HUES48 (cell line): ENCODE measurements around the gene FBLN2.
"Not testable (repeated sequence)": the region's sequence is repeated elsewhere in the genome, so short reads cannot be mapped to it uniquely, and the experiment has no call there.

Experiments
- H3K27ac ChIP-seq: one replicate; pipeline ENCODE4 v1.7.0; 2013; ENCODE audit warnings: low read depth, low read length, inconsistent platforms
- H3K27me3 ChIP-seq: 2 replicates; pipeline ENCODE4 v1.6.1; 2013; ENCODE audit warnings: mild to moderate bottlenecking, low read length; ENCODE audit not compliant: control insufficient read depth, insufficient read depth
- H3K36me3 ChIP-seq: 2 replicates; pipeline ENCODE4 v1.6.1; 2013; ENCODE audit warnings: low read length; ENCODE audit not compliant: control insufficient read depth, insufficient read depth
- H3K4me1 ChIP-seq: 2 replicates; pipeline ENCODE4 v1.6.1; 2013; ENCODE audit warnings: mild to moderate bottlenecking, low read length; ENCODE audit not compliant: control insufficient read depth, insufficient read depth
- H3K4me3 ChIP-seq: 2 replicates; pipeline ENCODE4 v1.5.1; 2013; ENCODE audit warnings: mild to moderate bottlenecking, low read depth, low read length
- H3K9ac ChIP-seq: 2 replicates; pipeline ENCODE4 v1.6.1; 2013; ENCODE audit warnings: mild to moderate bottlenecking, low read depth, low read length, moderate library complexity
- H3K9me3 ChIP-seq: 2 replicates; pipeline ENCODE4 v1.6.1; 2013; ENCODE audit warnings: low read length; ENCODE audit not compliant: control insufficient read depth, insufficient read depth

Gene FBLN2

GRCh38 chr3:13562421-13562820, 13.5 kb downstream of the FBLN2 start:
- H3K4me1 ChIP-seq, H3K9me3 ChIP-seq, H3K27ac ChIP-seq, H3K9ac ChIP-seq, H3K4me3 ChIP-seq, H3K27me3 ChIP-seq, H3K36me3 ChIP-seq: not testable (repeated sequence)

- H3K27ac ChIP-seq, result no peak overlapping the region
- peaks cover 8% of the 10 kb centered on the region; the same call in 1 of the 2 replicates for H3K4me1 ChIP-seq
Measured at GRCh38 chr3:13563321-13563720, 14.4 kb downstream of the FBLN2 start.

GRCh38 chr3:13563911-13564310, 15.0 kb downstream of the FBLN2 start:
- no peaks in the 10 kb centered on the region for H3K9me3 ChIP-seq
- H3K9ac ChIP-seq, result no peak overlapping the region
- no peak overlapping the region for H3K4me3 ChIP-seq
- H3K4me1 ChIP-seq, result peaks cover 8% of the 10 kb centered on the region; the same call in 1 of the 2 replicates
- no peaks in the 10 kb centered on the region for H3K27me3 ChIP-seq
- no peaks in the 10 kb centered on the region for H3K36me3 ChIP-seq
- no peak overlapping the region for H3K27ac ChIP-seq

More at GRCh38 chr3:13563321-13563720, 14.4 kb downstream of the FBLN2 start:
- Histone ChIP-seq H3K9me3 (no peaks in the 10 kb centered on the region), H3K9ac (no peak overlapping the region), H3K4me3 (no peak overlapping the region), H3K36me3 (no peaks in the 10 kb centered on the region), H3K27me3 (no peaks in the 10 kb centered on the region)

- Histone ChIP-seq H3K27me3 (no peaks in the 10 kb centered on the region), H3K27ac (peak overlapping the region; percentile 11), H3K4me1 (peaks cover 8% of the 10 kb centered on the region; the same call in 1 of the 2 replicates), H3K9me3 (no peaks in the 10 kb centered on the region), H3K4me3 (no peak overlapping the region), H3K9ac (no peak overlapping the region), H3K36me3 (no peaks in the 10 kb centered on the region)
Measured at GRCh38 chr3:13564751-13565560, 16.0 kb downstream of the FBLN2 start.

- Histone ChIP-seq H3K4me3 (no peak overlapping the region), H3K27me3 (no peaks in the 10 kb centered on the region), H3K9me3 (no peaks in the 10 kb centered on the region), H3K36me3 (no peaks in the 10 kb centered on the region), H3K27ac (no peak overlapping the region), H3K9ac (no peak overlapping the region), H3K4me1 (peaks cover 8% of the 10 kb centered on the region; the same call in 1 of the 2 replicates)
Measured at GRCh38 chr3:13565581-13566452, 16.9 kb downstream of the FBLN2 start.

GRCh38 chr3:13566453-13566748, 17.5 kb downstream of the FBLN2 start:
- peaks cover 8% of the 10 kb centered on the region; the same call in 1 of the 2 replicates for H3K4me1 ChIP-seq
- no peak overlapping the region for H3K27ac ChIP-seq
- H3K9me3 ChIP-seq, result no peaks in the 10 kb centered on the region
- no peaks in the 10 kb centered on the region for H3K36me3 ChIP-seq
- no peak overlapping the region for H3K9ac ChIP-seq
- no peak overlapping the region for H3K4me3 ChIP-seq
- no peaks in the 10 kb centered on the region for H3K27me3 ChIP-seq

- no peak overlapping the region for H3K27ac ChIP-seq
- H3K27me3 ChIP-seq, result no peaks in the 10 kb centered on the region
- peaks cover 8% of the 10 kb centered on the region; the same call in 1 of the 2 replicates for H3K4me1 ChIP-seq
- no peak overlapping the region for H3K9ac ChIP-seq
- no peak overlapping the region for H3K4me3 ChIP-seq
- H3K9me3 ChIP-seq, result no peaks in the 10 kb centered on the region
- H3K36me3 ChIP-seq, result no peaks in the 10 kb centered on the region
Measured at GRCh38 chr3:13566769-13567310, 17.9 kb downstream of the FBLN2 start.

- no peaks in the 10 kb centered on the region for H3K27me3 ChIP-seq
- H3K9ac ChIP-seq, result no peak overlapping the region
- H3K4me1 ChIP-seq, result peaks cover 8% of the 10 kb centered on the region; the same call in 1 of the 2 replicates
- H3K4me3 ChIP-seq, result no peak overlapping the region
- H3K27ac ChIP-seq, result no peak overlapping the region
- no peaks in the 10 kb centered on the region for H3K9me3 ChIP-seq
- H3K36me3 ChIP-seq, result no peaks in the 10 kb centered on the region
Measured at GRCh38 chr3:13567684-13568514, 19.0 kb downstream of the FBLN2 start.

GRCh38 chr3:13568515-13569028, 19.6 kb downstream of the FBLN2 start:
- Histone ChIP-seq H3K27ac (no peak overlapping the region), H3K9ac (no peak overlapping the region), H3K9me3 (no peaks in the 10 kb centered on the region), H3K36me3 (no peaks in the 10 kb centered on the region), H3K4me1 (peaks cover 8% of the 10 kb centered on the region; the same call in 1 of the 2 replicates), H3K27me3 (no peaks in the 10 kb centered on the region), H3K4me3 (no peak overlapping the region)

- Histone ChIP-seq H3K27me3 (no peaks in the 10 kb centered on the region), H3K9me3 (no peaks in the 10 kb centered on the region), H3K9ac (no peak overlapping the region), H3K4me3 (no peak overlapping the region), H3K4me1 (peaks cover 8% of the 10 kb centered on the region; the same call in 1 of the 2 replicates), H3K27ac (no peak overlapping the region), H3K36me3 (no peaks in the 10 kb centered on the region)
Measured at GRCh38 chr3:13569201-13569600, 20.3 kb downstream of the FBLN2 start.
